NOMO-1 (cell line): ENCODE results near the gene CCDC182.

Experiments used
- DNase-seq, 2 experiments: peaks; one replicate each; lab custom pipeline; 2025; ENCODE audit not compliant: unreplicated experiment in 2 of 2; lab: John Stamatoyannopoulos, UW

The CCDC182 gene

GRCh38 chr17:57730026-57730701 lies 14.9 kb downstream of the CCDC182 start:
- DNase-seq, result no peak

- DNase-seq, result no peak
Measured at GRCh38 chr17:57727630-57728175, 17.4 kb downstream of the CCDC182 start.

- DNase-seq, result no peak
Measured at GRCh38 chr17:57726838-57727237, 18.3 kb downstream of the CCDC182 start.

- DNase-seq, result no peak
Measured at GRCh38 chr17:57726213-57726790, 18.8 kb downstream of the CCDC182 start.

- no peak for DNase-seq
Measured at GRCh38 chr17:57724729-57725125, 20.4 kb downstream of the CCDC182 start.

- peak; percentile 59 to 77 for DNase-seq
Measured at GRCh38 chr17:57724026-57724728, 20.9 kb downstream of the CCDC182 start.

GRCh38 chr17:57723427-57724025 lies 21.6 kb downstream of the CCDC182 start:
- DNase-seq, result no peak

GRCh38 chr17:57722704-57723043 lies 22.4 kb downstream of the CCDC182 start:
- DNase-seq, result no peak

GRCh38 chr17:57721967-57722703 lies 23.0 kb downstream of the CCDC182 start:
- no peak for DNase-seq

- DNase-seq, result no peak
Measured at GRCh38 chr17:57720386-57721035, 24.6 kb downstream of the CCDC182 start.

GRCh38 chr17:57718878-57719277 lies 26.2 kb downstream of the CCDC182 start:
- no peak for DNase-seq

GRCh38 chr17:57715981-57716380 lies 29.1 kb downstream of the CCDC182 start:
- DNase-seq, result no peak

GRCh38 chr17:57714665-57715180 lies 30.4 kb downstream of the CCDC182 start:
- no peak for DNase-seq

- DNase-seq, result no peak
Measured at GRCh38 chr17:57713140-57713539, 32.0 kb downstream of the CCDC182 start.

GRCh38 chr17:57708410-57708809 lies 36.7 kb downstream of the CCDC182 start:
- no peak for DNase-seq

GRCh38 chr17:57707892-57708291 lies 37.2 kb downstream of the CCDC182 start:
- DNase-seq, result no peak

- DNase-seq, result no peak
Measured at GRCh38 chr17:57706761-57707160, 38.3 kb downstream of the CCDC182 start.

- peak in 1 of 2 experiments; percentile 25 for DNase-seq
Measured at GRCh38 chr17:57705921-57706695, 39.0 kb downstream of the CCDC182 start.

- no peak for DNase-seq
Measured at GRCh38 chr17:57704448-57704847, 40.7 kb downstream of the CCDC182 start.
